HEK293 (cell line): Measurements from ENCODE around the gene FNDC11.
A peak's percentile ranks its signal among the peaks of the same experiment; 100 is the strongest.

ENCODE experiments used
- CTCF ChIA-PET: fragments of 350-600 bp; formaldehyde crosslinking; extraction: SDS; loops from one replicate; lab custom pipeline; 2021; ENCODE audit warnings: antibody characterized with exemption; lab: Yijun Ruan, JAX
- POLR2A ChIA-PET: fragments of 300-600 bp; formaldehyde crosslinking; extraction: SDS; loops from one replicate; lab custom pipeline; 2020; ENCODE audit warnings: antibody characterized with exemption, inconsistent platforms; lab: Yijun Ruan, JAX
- H3K27ac ChIP-seq: fragments of 200-500 bp; sonication (Bioruptor generic); 2 replicates; pipeline ENCODE4 v1.5.1; 2014; ENCODE audit warnings: low read depth, low read length, control low read depth, inconsistent platforms; ENCODE audit errors: extremely low read depth
- H3K36me3 ChIP-seq, 2 experiments: fragments of 200-500 bp in 1 of 2; sonication (Bioruptor generic) in 1 of 2; 1 replicate in 1 of 2; 2 replicates in 1 of 2; pipeline ENCODE4 v1.5.1; 2014 to 2017; ENCODE audit warnings: inconsistent platforms in 2 of 2, low read length in 2 of 2; ENCODE audit not compliant: control insufficient read depth in 2 of 2, insufficient read depth in 1 of 2
- H3K4me1 ChIP-seq: fragments of 200-500 bp; sonication (Bioruptor generic); 2 replicates; pipeline ENCODE4 v1.5.1; 2014; ENCODE audit warnings: mild to moderate bottlenecking, low read length, inconsistent platforms; ENCODE audit not compliant: control insufficient read depth, insufficient read depth
- H3K4me3 ChIP-seq: 2 replicates; pipeline ENCODE4 v1.5.1; 2011; ENCODE audit warnings: low read depth, mild to moderate bottlenecking, control low read depth, low read length, moderate library complexity
- H3K9me3 ChIP-seq: fragments of 200-500 bp; sonication (Bioruptor generic); 2 replicates; pipeline ENCODE4 v1.5.1; 2014; ENCODE audit warnings: low read depth, low read length, inconsistent platforms; ENCODE audit not compliant: control insufficient read depth, insufficient read depth
- GLIS2 ChIP-seq: fragments of 450-650 bp; formaldehyde crosslinking; IDR thresholded peaks from 2 replicates; pipeline ENCODE4 v1.5.1; 2016; ENCODE audit warnings: missing biosample characterization, missing genetic modification characterization
- KLF7 ChIP-seq: fragments of 450-650 bp; formaldehyde crosslinking; IDR thresholded peaks from 2 replicates; pipeline ENCODE4 v1.5.1; 2016; ENCODE audit warnings: missing biosample characterization, missing genetic modification characterization, borderline replicate concordance
- MYNN ChIP-seq: fragments of 450-650 bp; formaldehyde crosslinking; IDR thresholded peaks from 2 replicates; pipeline ENCODE4 v1.5.1; 2016; ENCODE audit warnings: missing biosample characterization, missing genetic modification characterization, borderline replicate concordance
- SCRT2 ChIP-seq: fragments of 450-650 bp; formaldehyde crosslinking; IDR thresholded peaks from 2 replicates; pipeline ENCODE4 v1.5.1; 2016; ENCODE audit warnings: missing biosample characterization, missing genetic modification characterization
- ZBTB7A ChIP-seq: fragments of 450-650 bp; formaldehyde crosslinking; IDR thresholded peaks from 2 replicates; pipeline ENCODE4 v1.5.1; 2016; ENCODE audit warnings: low read depth, missing biosample characterization, missing genetic modification characterization
- ZIC2 ChIP-seq: fragments of 450-650 bp; formaldehyde crosslinking; IDR thresholded peaks from 2 replicates; pipeline ENCODE4 v1.5.1; 2016; ENCODE audit warnings: missing biosample characterization, missing genetic modification characterization
- ZNF19 ChIP-seq: fragments of 450-650 bp; formaldehyde crosslinking; IDR thresholded peaks from 2 replicates; pipeline ENCODE4; 2016; ENCODE audit warnings: missing biosample characterization, missing genetic modification characterization, low read depth
- ZNF23 ChIP-seq: fragments of 450-650 bp; formaldehyde crosslinking; IDR thresholded peaks from 2 replicates; pipeline ENCODE4 v1.5.1; 2016; ENCODE audit warnings: missing biosample characterization, missing genetic modification characterization, borderline replicate concordance
- ZNF24 ChIP-seq: fragments of 450-650 bp; formaldehyde crosslinking; IDR thresholded peaks from 2 replicates; pipeline ENCODE4 v1.5.1; 2016; ENCODE audit warnings: missing biosample characterization, missing genetic modification characterization
- ZNF560 ChIP-seq: fragments of 450-650 bp; formaldehyde crosslinking; IDR thresholded peaks from 2 replicates; pipeline ENCODE4 v1.5.1; 2017; ENCODE audit warnings: missing biosample characterization, missing genetic modification characterization, borderline replicate concordance
- ZNF600 ChIP-seq: fragments of 450-650 bp; formaldehyde crosslinking; IDR thresholded peaks from 2 replicates; pipeline ENCODE4 v1.5.1; 2016; ENCODE audit warnings: missing biosample characterization, missing genetic modification characterization
- ZNF677 ChIP-seq: fragments of 450-650 bp; IDR thresholded peaks from 2 replicates; pipeline ENCODE4 v1.5.0; 2018; ENCODE audit warnings: missing biosample characterization, mild to moderate bottlenecking, missing genetic modification characterization, moderate library complexity
- ZNF768 ChIP-seq: fragments of 450-650 bp; formaldehyde crosslinking; IDR thresholded peaks from 2 replicates; pipeline ENCODE4 v1.5.1; 2018; ENCODE audit warnings: missing biosample characterization, mild to moderate bottlenecking, missing genetic modification characterization
- ZNF776 ChIP-seq: fragments of 450-650 bp; formaldehyde crosslinking; IDR thresholded peaks from 2 replicates; pipeline ENCODE4 v1.5.0; 2017; ENCODE audit warnings: missing biosample characterization, missing genetic modification characterization, borderline replicate concordance
- ZSCAN23 ChIP-seq: fragments of 450-650 bp; formaldehyde crosslinking; IDR thresholded peaks from 2 replicates; pipeline ENCODE4 v1.5.1; 2016; ENCODE audit warnings: missing biosample characterization, missing genetic modification characterization
- TF ChIP-seq, protein P1 (sequence below): fragments of 450-650 bp; formaldehyde crosslinking; IDR thresholded peaks from 2 replicates; pipeline ENCODE4 v1.5.1; 2016; ENCODE audit warnings: missing biosample characterization, missing genetic modification characterization
- TF ChIP-seq, protein P2 (sequence below): fragments of 450-650 bp; formaldehyde crosslinking; IDR thresholded peaks from 2 replicates; pipeline ENCODE4 v1.5.1; 2017; ENCODE audit warnings: missing biosample characterization, missing genetic modification characterization

FNDC11 gene

DNA sequence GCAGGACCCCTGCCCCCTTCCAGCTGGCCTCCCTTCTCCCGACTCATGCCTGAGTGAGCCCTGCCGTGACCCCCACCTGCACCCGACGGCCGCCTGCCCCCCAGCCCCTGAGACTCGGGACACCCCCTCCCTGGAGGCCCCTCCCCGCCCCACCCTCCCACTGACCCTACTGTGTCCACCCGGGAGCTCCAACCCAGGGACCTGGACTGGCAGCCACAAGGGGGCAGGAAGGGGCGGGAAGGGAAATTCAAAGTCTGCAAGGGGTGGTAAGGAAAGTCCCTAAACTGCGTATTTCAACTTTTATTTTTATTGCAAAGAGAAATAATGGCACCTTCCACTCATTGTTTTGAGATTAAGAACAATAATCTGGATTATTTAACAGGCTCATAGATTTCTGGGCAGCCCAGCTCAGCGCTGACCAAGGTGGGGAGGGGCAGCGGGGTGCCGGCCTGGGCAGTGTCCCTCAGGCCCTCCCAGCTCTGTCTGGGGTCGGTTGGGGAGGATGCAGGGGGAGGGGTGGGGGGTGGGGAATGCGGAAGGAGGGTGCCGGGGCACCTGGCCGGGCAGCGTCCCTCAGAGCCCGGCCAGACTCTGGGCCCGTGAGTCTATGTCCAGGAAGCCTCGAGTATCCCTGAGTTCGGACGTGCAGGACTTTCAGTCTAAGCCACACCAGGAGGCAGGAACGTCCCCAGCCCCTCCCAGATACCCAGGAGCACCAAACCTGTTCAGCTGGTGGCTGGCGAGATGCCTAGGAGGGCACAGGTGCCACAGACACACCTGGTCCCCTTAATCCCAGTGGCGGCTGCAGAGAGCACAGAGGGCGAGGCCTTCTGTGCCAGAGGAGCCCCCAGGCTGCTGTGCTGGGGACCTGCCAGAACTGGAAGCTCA is 15.5 kb upstream of the FNDC11 start (continued):
- TF ChIP-seq ZNF23 (no peak), KLF7 (peak; percentile 3; the same call in 1 of the 2 replicates), ZNF600 (tag by site-specific recombination) (peak; percentile 4; the same call in 1 of the 2 replicates), ZIC2 (tag by site-specific recombination) (0 out of 2 replicates have a peak, but pooled peaks have one; percentile 42), ZNF24 (no peak), GLIS2 (tag by site-specific recombination) (peak; percentile 6; the same call in 1 of the 2 replicates)
- TF ChIP-seq, protein P1, sequence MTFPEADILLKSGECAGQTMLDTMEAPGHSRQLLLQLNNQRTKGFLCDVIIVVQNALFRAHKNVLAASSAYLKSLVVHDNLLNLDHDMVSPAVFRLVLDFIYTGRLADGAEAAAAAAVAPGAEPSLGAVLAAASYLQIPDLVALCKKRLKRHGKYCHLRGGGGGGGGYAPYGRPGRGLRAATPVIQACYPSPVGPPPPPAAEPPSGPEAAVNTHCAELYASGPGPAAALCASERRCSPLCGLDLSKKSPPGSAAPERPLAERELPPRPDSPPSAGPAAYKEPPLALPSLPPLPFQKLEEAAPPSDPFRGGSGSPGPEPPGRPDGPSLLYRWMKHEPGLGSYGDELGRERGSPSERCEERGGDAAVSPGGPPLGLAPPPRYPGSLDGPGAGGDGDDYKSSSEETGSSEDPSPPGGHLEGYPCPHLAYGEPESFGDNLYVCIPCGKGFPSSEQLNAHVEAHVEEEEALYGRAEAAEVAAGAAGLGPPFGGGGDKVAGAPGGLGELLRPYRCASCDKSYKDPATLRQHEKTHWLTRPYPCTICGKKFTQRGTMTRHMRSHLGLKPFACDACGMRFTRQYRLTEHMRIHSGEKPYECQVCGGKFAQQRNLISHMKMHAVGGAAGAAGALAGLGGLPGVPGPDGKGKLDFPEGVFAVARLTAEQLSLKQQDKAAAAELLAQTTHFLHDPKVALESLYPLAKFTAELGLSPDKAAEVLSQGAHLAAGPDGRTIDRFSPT (tag by site-specific recombination) = 0 out of 2 replicates have a peak, but pooled peaks have one; percentile 39

GRCh38 chr20:63539092-63539430 is 14.9 kb upstream of the FNDC11 start:
- H3K9me3 ChIP-seq = no peaks in the 10 kb centered on the region
- ChIA-PET CTCF (interaction anchor here (0.7 to 2.1 kb wide), 9 partner anchors 16 to 582 kb away, joined by 3 to 7 read pairs (median 4); no protein-coding TSS in a partner anchor), POLR2A (interaction anchor here (0.6 to 3.2 kb wide), 3 partner anchors 35 to 425 kb away, joined by 3 to 12 read pairs (median 5); partner anchors contain the start of gene HELZ2)
- TF ChIP-seq GLIS2 (tag by site-specific recombination) (0 out of 2 replicates have a peak, but pooled peaks have one; percentile 4), ZIC2 (tag by site-specific recombination) (peak; percentile 27), ZNF677 (tag by site-specific recombination) (no peak), ZSCAN23 (tag by site-specific recombination) (no peak), ZBTB7A (no peak), SCRT2 (tag by site-specific recombination) (no peak), MYNN (tag by site-specific recombination) (no peak), ZNF19 (no peak), ZNF560 (tag by site-specific recombination) (no peak), ZNF776 (tag by site-specific recombination) (no peak), ZNF23 (no peak), ZNF768 (tag by site-specific recombination) (no peak)
- TF ChIP-seq, protein P1 (tag by site-specific recombination) = no peak
- TF ChIP-seq, protein P2, sequence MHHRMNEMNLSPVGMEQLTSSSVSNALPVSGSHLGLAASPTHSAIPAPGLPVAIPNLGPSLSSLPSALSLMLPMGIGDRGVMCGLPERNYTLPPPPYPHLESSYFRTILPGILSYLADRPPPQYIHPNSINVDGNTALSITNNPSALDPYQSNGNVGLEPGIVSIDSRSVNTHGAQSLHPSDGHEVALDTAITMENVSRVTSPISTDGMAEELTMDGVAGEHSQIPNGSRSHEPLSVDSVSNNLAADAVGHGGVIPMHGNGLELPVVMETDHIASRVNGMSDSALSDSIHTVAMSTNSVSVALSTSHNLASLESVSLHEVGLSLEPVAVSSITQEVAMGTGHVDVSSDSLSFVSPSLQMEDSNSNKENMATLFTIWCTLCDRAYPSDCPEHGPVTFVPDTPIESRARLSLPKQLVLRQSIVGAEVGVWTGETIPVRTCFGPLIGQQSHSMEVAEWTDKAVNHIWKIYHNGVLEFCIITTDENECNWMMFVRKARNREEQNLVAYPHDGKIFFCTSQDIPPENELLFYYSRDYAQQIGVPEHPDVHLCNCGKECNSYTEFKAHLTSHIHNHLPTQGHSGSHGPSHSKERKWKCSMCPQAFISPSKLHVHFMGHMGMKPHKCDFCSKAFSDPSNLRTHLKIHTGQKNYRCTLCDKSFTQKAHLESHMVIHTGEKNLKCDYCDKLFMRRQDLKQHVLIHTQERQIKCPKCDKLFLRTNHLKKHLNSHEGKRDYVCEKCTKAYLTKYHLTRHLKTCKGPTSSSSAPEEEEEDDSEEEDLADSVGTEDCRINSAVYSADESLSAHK (tag by site-specific recombination) = no peak
- no peak overlapping the region for H3K4me3 ChIP-seq
- H3K4me1 ChIP-seq = no peaks in the 10 kb centered on the region
- no peak overlapping the region for H3K27ac ChIP-seq
- no peaks in the 10 kb centered on the region for H3K36me3 ChIP-seq
